H1 (cell line): ENCODE results near the gene NPTX1. TPM values are rescaled to one million over a fixed set of nuclear protein-coding genes. Genes with fewer than 3 reads are reported as not detected.

Experiments used
- CTCF ChIA-PET: fragments of 300-600 bp; sonication (Branson Sonifier 250); formaldehyde crosslinking; loops from one replicate; lab custom pipeline; 2021; ENCODE audit not compliant: partially characterized antibody; lab: Charles Lee
- POLR2A ChIA-PET: fragments of 300-600 bp; sonication (Branson Sonifier 250); formaldehyde crosslinking; loops from one replicate; lab custom pipeline; 2021; ENCODE audit warnings: inconsistent platforms; ENCODE audit not compliant: partially characterized antibody; lab: Charles Lee
- DNase-seq, 2 experiments: peaks; one replicate each; pipeline versions ENCODE4 v3.0.0 to v3.0.0-alpha.2; 2010 to 2022; ENCODE audit warnings: low spot score in 2 of 2, low read depth in 1 of 2, mixed read lengths in 1 of 2
- FAIRE-seq: peaks from 2 replicates; lab custom pipeline; 2011; peaks lifted over from hg19 to GRCh38; lab: Jason Lieb, UNC
- H2AFZ ChIP-seq: 2 replicates; pipeline ENCODE4 v1.8.1; 2012; ENCODE audit warnings: low read length, inconsistent platforms
- H2AK5ac ChIP-seq: 2 replicates; pipeline ENCODE4 v1.6.1; 2013; ENCODE audit warnings: low read depth, low read length
- H2BK120ac ChIP-seq: replicated peaks from 2 replicates; pipeline ENCODE3; 2013; ENCODE audit warnings: low read depth, low read length, inconsistent platforms
- H2BK12ac ChIP-seq: 2 replicates; pipeline ENCODE4 v1.6.1; 2013; ENCODE audit warnings: low read depth, low read length
- H2BK15ac ChIP-seq: 2 replicates; pipeline ENCODE4 v1.6.1; 2013; ENCODE audit warnings: low read length
- H2BK20ac ChIP-seq: 2 replicates; pipeline ENCODE4 v1.6.1; 2013; ENCODE audit warnings: low read length
- H2BK5ac ChIP-seq: 2 replicates; pipeline ENCODE4 v1.6.1; 2013; ENCODE audit warnings: low read depth, low read length
- H3K14ac ChIP-seq: 2 replicates; pipeline ENCODE4 v1.6.1; 2013; ENCODE audit warnings: inconsistent platforms; ENCODE audit not compliant: insufficient read length
- H3K18ac ChIP-seq: 2 replicates; pipeline ENCODE4 v1.6.1; 2013; ENCODE audit warnings: low read length; ENCODE audit errors: extremely low read depth
- H3K23ac ChIP-seq: 2 replicates; pipeline ENCODE4 v1.6.1; 2013; ENCODE audit warnings: inconsistent platforms; ENCODE audit not compliant: insufficient read length
- H3K23me2 ChIP-seq: 2 replicates; pipeline ENCODE4 v1.6.1; 2013; ENCODE audit warnings: low read depth, low read length
- H3K27ac ChIP-seq: 2 replicates; pipeline ENCODE4 v1.6.1; 2011; ENCODE audit warnings: low read depth, low read length, inconsistent platforms
- H3K27me3 ChIP-seq, 4 experiments: replicated peaks in 1 of 4; 1 replicate in 1 of 4; 2 replicates in 3 of 4; pipeline versions ENCODE4 v1.6.1 to v1.8.1; 2011 to 2013; ENCODE audit warnings: low read length in 3 of 4, mild to moderate bottlenecking in 3 of 4, inconsistent platforms in 2 of 4, mixed read lengths in 2 of 4, moderate library complexity in 1 of 4; ENCODE audit not compliant: control insufficient read depth in 3 of 4, insufficient read depth in 3 of 4; ENCODE audit errors: extremely low read depth in 1 of 4
- H3K36me3 ChIP-seq, 4 experiments: 2 replicates each; pipeline versions ENCODE4 v1.6.1 to v1.8.1; 2011 to 2013; ENCODE audit warnings: mild to moderate bottlenecking in 4 of 4, low read length in 3 of 4, moderate library complexity in 2 of 4, control low read depth in 1 of 4, inconsistent platforms in 1 of 4; ENCODE audit not compliant: insufficient read depth in 4 of 4, control insufficient read depth in 2 of 4
- H3K4ac ChIP-seq: replicated peaks from 2 replicates; pipeline ENCODE3; 2013; ENCODE audit warnings: low read length, low read depth, mixed read lengths, inconsistent platforms; ENCODE audit not compliant: insufficient read length
- H3K4me1 ChIP-seq, 4 experiments: replicated peaks in 1 of 4; 1 replicate in 1 of 4; 2 replicates in 3 of 4; pipeline versions ENCODE4 v1.6.1 to v1.8.1; 2011 to 2013; ENCODE audit warnings: low read length in 3 of 4, inconsistent platforms in 2 of 4, mixed read lengths in 1 of 4; ENCODE audit not compliant: insufficient read depth in 4 of 4, control insufficient read depth in 3 of 4
- H3K4me2 ChIP-seq, 2 experiments: 2 replicates each; pipeline versions ENCODE4 v1.6.1 to v1.8.1; 2011 to 2013; ENCODE audit warnings: low read depth in 2 of 2, low read length in 2 of 2, control low read depth in 1 of 2, inconsistent platforms in 1 of 2, mild to moderate bottlenecking in 1 of 2; ENCODE audit not compliant: insufficient read depth in 1 of 2
- H3K4me3 ChIP-seq, 4 experiments: fragments of 200-600, 300-600 bp in 1 of 4; sonication (generic), shearing (Covaris generic), sonication (Bioruptor Twin) in 1 of 4; 2 replicates each; pipeline versions ENCODE4 v1.5.1 to v1.8.1; 2011 to 2016; ENCODE audit warnings: low read length in 4 of 4, low read depth in 3 of 4, control low read depth in 2 of 4, inconsistent platforms in 2 of 4, mild to moderate bottlenecking in 2 of 4, mixed read lengths in 1 of 4, moderate library complexity in 1 of 4; ENCODE audit not compliant: insufficient read depth in 2 of 4; ENCODE audit errors: extremely low read depth in 1 of 4
- H3K56ac ChIP-seq: replicated peaks from 2 replicates; pipeline ENCODE3; 2013; ENCODE audit warnings: low read depth, mild to moderate bottlenecking, mixed read lengths, low read length, inconsistent platforms; ENCODE audit not compliant: insufficient read length
- H3K79me1 ChIP-seq: 2 replicates; pipeline ENCODE4 v1.6.1; 2013; ENCODE audit warnings: low read depth, low read length, control low read depth
- H3K79me2 ChIP-seq, 2 experiments: 2 replicates each; pipeline versions ENCODE4 v1.6.1 to v1.8.1; 2012 to 2013; ENCODE audit warnings: low read length in 2 of 2, mild to moderate bottlenecking in 2 of 2, inconsistent platforms in 1 of 2; ENCODE audit not compliant: insufficient read depth in 2 of 2, control insufficient read depth in 1 of 2
- H3K9ac ChIP-seq, 4 experiments: replicated peaks in 1 of 4; 1 replicate in 1 of 4; 2 replicates in 3 of 4; pipeline versions ENCODE4 v1.6.1 to v1.8.1; 2011 to 2013; ENCODE audit warnings: low read depth in 3 of 4, low read length in 3 of 4, control low read depth in 2 of 4, mild to moderate bottlenecking in 2 of 4, moderate library complexity in 2 of 4, inconsistent platforms in 1 of 4; ENCODE audit errors: extremely low read depth in 1 of 4
- H3K9me3 ChIP-seq, 2 experiments: 2 replicates each; pipeline versions ENCODE4 v1.6.1 to v1.8.1; 2012 to 2013; ENCODE audit warnings: mild to moderate bottlenecking in 2 of 2, moderate library complexity in 2 of 2, control low read depth in 1 of 2, inconsistent platforms in 1 of 2, low read depth in 1 of 2, low read length in 1 of 2, mixed read lengths in 1 of 2; ENCODE audit not compliant: insufficient read depth in 2 of 2
- H4K20me1 ChIP-seq, 2 experiments: replicated peaks in 1 of 2; 2 replicates each; pipeline versions ENCODE3 to v1.8.1; 2011 to 2013; ENCODE audit warnings: inconsistent platforms in 2 of 2, low read length in 2 of 2, mild to moderate bottlenecking in 1 of 2; ENCODE audit not compliant: insufficient read depth in 2 of 2, control insufficient read depth in 1 of 2
- H4K5ac ChIP-seq: 2 replicates; pipeline ENCODE4 v1.6.1; 2013; ENCODE audit warnings: low read length, low read depth, mixed read lengths, inconsistent platforms; ENCODE audit not compliant: insufficient read length
- H4K8ac ChIP-seq: 2 replicates; pipeline ENCODE4 v1.8.0; 2013; ENCODE audit warnings: mild to moderate bottlenecking, moderate library complexity, low read length, inconsistent platforms; ENCODE audit not compliant: insufficient read depth; ENCODE audit errors: extremely low read depth
- H4K91ac ChIP-seq: replicated peaks from 2 replicates; pipeline ENCODE3; 2013; ENCODE audit warnings: low read length, mixed read lengths, inconsistent platforms; ENCODE audit not compliant: insufficient read length
- ASH2L ChIP-seq: fragments of 200-600, 300-600 bp; sonication (generic); IDR thresholded peaks from one replicate; pipeline ENCODE4 v1.7.1; 2017; ENCODE audit warnings: low read length
- BACH1 ChIP-seq: IDR thresholded peaks from 2 replicates; pipeline ENCODE4 v1.6.1; 2012; ENCODE audit warnings: low read length, improper control_type of control experiment
- EGR1 ChIP-seq: IDR thresholded peaks from 2 replicates; pipeline ENCODE4 v1.6.1; 2011; ENCODE audit warnings: low read depth, low read length, borderline replicate concordance
- EZH2 ChIP-seq: fragments of 200-600 bp; sonication (generic); IDR thresholded peaks from 2 replicates; pipeline ENCODE4 v1.7.1; 2012; ENCODE audit warnings: low read depth, mild to moderate bottlenecking, moderate library complexity, low read length, inconsistent platforms; ENCODE audit not compliant: severe bottlenecking
- GTF2F1 ChIP-seq: IDR thresholded peaks from 2 replicates; pipeline ENCODE4 v1.6.1; 2012; ENCODE audit warnings: low read depth, low read length, improper control_type of control experiment, borderline replicate concordance
- HDAC2 ChIP-seq, 2 experiments: fragments of 300-600 bp in 1 of 2; sonication (generic) in 1 of 2; IDR thresholded peaks; 2 replicates each; pipeline ENCODE4 v1.6.1; 2011 to 2012; ENCODE audit warnings: low read depth in 2 of 2, low read length in 2 of 2, mild to moderate bottlenecking in 2 of 2, moderate library complexity in 2 of 2, borderline replicate concordance in 1 of 2, inconsistent platforms in 1 of 2
- MAFK ChIP-seq: IDR thresholded peaks from 2 replicates; pipeline ENCODE4 v1.6.1; 2012; ENCODE audit warnings: low read depth, mild to moderate bottlenecking, improper control_type of control experiment, low read length
- POU5F1 ChIP-seq: IDR thresholded peaks from 2 replicates; pipeline ENCODE4 v1.6.1; 2011; ENCODE audit warnings: low read depth, mild to moderate bottlenecking, low read length, moderate library complexity
- SP1 ChIP-seq: IDR thresholded peaks from 2 replicates; pipeline ENCODE4 v1.6.1; 2011; ENCODE audit warnings: low read depth, low read length
- TAF7 ChIP-seq: optimal IDR thresholded peaks from 2 replicates; pipeline ENCODE3; 2011; ENCODE audit warnings: low read depth, mild to moderate bottlenecking, inconsistent platforms, low read length, moderate library complexity, borderline replicate concordance
- WGBS, 2 experiments: shearing (Covaris generic) in 1 of 2; methylation state at CpG; one replicate each; pipeline versions ENCODE4 v1.1.6 to v1.1.7; 2013 to 2015; ENCODE audit warnings: low lambda C conversion rate in 2 of 2, mixed read lengths in 2 of 2, inconsistent platforms in 1 of 2, low coverage in 1 of 2, missing lambda C conversion rate in 1 of 2; ENCODE audit not compliant: insufficient replicate concordance in 2 of 2, insufficient coverage in 1 of 2, insufficient read length in 1 of 2; ENCODE audit errors: extremely low coverage in 1 of 2, missing lambda C conversion rate in 1 of 2; 5-methylcytosine and 5-hydroxymethylcytosine counted together
- polyA plus RNA-seq, 7 experiments: library from polyadenylated mRNA; depleted of rRNA in 3 of 7; stranded (reverse) in 5 of 7; unstranded in 2 of 7; fragments of >200 nt in 5 of 7; fragments of 200-250 nt in 2 of 7; gene quantifications; 1 replicate in 5 of 7; 2 replicates in 1 of 7; 4 replicates in 1 of 7; pipeline versions ENCODE4 v1.2.1 to v1.2.3, GENCODE V29; 2011 to 2013; ENCODE audit warnings: missing spikeins in 2 of 7, mixed read lengths in 2 of 7
- total RNA-seq: library from RNA; stranded (reverse); fragmentation: NEBNext Ultra II Directional; extraction: Animal tissue kit (Norgen Biotek cat#: 25700); gene quantifications from 2 replicates; pipeline ENCODE4 v1.2.1, GENCODE V29; 2021

Gene NPTX1
- total and polyA plus RNA-seq, 2 of the 8 experiments (the other 6 are each of a cell fraction or from before 2014, with no cell fraction given) = 12.0 to 17.9 TPM

DNA sequence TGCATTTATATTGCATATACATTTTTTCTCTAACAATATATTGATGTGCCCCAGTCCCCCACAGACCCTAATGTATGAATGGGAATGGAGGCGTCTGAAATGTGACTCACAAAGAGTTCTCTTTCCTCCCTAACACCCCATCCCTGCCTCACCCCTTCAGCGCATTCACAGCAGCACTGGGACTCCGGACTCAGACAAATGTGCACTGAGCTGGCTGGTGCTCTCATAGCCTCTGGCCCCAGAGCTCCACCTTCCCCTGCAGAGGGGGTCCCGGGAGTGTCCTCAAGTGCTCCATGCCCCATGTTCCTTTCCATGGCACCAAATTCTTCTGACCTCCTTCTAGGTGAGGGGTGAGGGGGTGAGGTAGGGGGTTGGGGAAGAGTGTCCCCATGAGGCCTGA is 20.6 kb downstream of the NPTX1 start:
- H3K27me3 ChIP-seq = peaks cover 0 to 13% (median 9%) of the 10 kb centered on the region in 4 experiments; a peak in 5 of 7 replicates
- 0 out of 2 replicates have a peak overlapping the region, but pooled peaks have one; percentile 50 for H2BK12ac ChIP-seq
- H3K4me2 ChIP-seq = peak overlapping the region; percentile 76 to 97; a peak in 2 of 4 replicates
- H3K79me1 ChIP-seq = no peaks in the 10 kb centered on the region
- no peak overlapping the region for H2AK5ac ChIP-seq
- H4K91ac ChIP-seq = no peak overlapping the region
- H2BK5ac ChIP-seq = no peak overlapping the region
- H2BK120ac ChIP-seq = no peak overlapping the region
- no peak overlapping the region for H3K18ac ChIP-seq
- no peaks in the 10 kb centered on the region for H4K20me1 ChIP-seq
- DNase-seq (no peak), FAIRE-seq (no peak)
- no peak overlapping the region for H2BK20ac ChIP-seq
- no peak overlapping the region for H3K23ac ChIP-seq
- no peak overlapping the region for H3K14ac ChIP-seq
- CTCF ChIA-PET = interaction anchor here (0.7 to 2.2 kb wide), 8 partner anchors 20 to 501 kb away, joined by 3 to 5 read pairs (median 4); no protein-coding TSS in a partner anchor
- POLR2A ChIA-PET = interaction anchor here (1.3 to 3.8 kb wide), 5 partner anchors 9 to 41 kb away, joined by 3 to 35 read pairs (median 8); no protein-coding TSS in a partner anchor
- peaks cover 0 to 7% (median 3%) of the 10 kb centered on the region in 4 experiments; a peak in 4 of 7 replicates for H3K4me1 ChIP-seq
- H3K23me2 ChIP-seq = peaks cover 8% of the 10 kb centered on the region
- TF ChIP-seq EZH2 (no peak), BACH1 (no peak), GTF2F1 (no peak), EGR1 (no peak), ASH2L (no peak), TAF7 (no peak), SP1 (no peak), MAFK (no peak), HDAC2 (IDR thresholded peaks at IDR 0.05; ENCODE audit: borderline replicate concordance in 1 of 2, low read depth in 2 of 2, low read length in 2 of 2) (no peak), POU5F1 (no peak)
- no peak overlapping the region for H3K56ac ChIP-seq
- H4K8ac ChIP-seq = no peak overlapping the region
- H2BK15ac ChIP-seq = no peak overlapping the region
- H3K36me3 ChIP-seq = no peaks in the 10 kb centered on the region
- H3K9me3 ChIP-seq = no peaks in the 10 kb centered on the region
- no peak overlapping the region for H3K27ac ChIP-seq
- peak overlapping the region in 1 of 4 experiments; percentile 81; a peak in 2 of 8 replicates for H3K4me3 ChIP-seq
- no peak overlapping the region for H3K9ac ChIP-seq
- no peak overlapping the region for H2AFZ ChIP-seq
- no peak overlapping the region for H3K4ac ChIP-seq
- no peak overlapping the region for H4K5ac ChIP-seq
- no peaks in the 10 kb centered on the region for H3K79me2 ChIP-seq
- 53% methylated on average over 4 of the region's 4 CpGs; no CpG with 5 or more reads in 1 of the 2 experiments for WGBS, 2 experiments
